SU-DHL-6 (cell line): ENCODE results near the gene COIL.

Source experiments
- H2AFZ ChIP-seq: fragments of 200-600 bp; sonication (generic); 2 replicates; pipeline ENCODE4 v1.6.1; 2014; ENCODE audit warnings: low read depth, mild to moderate bottlenecking, moderate library complexity, mixed read lengths, antibody characterized with exemption, low read length; ENCODE audit not compliant: severe bottlenecking
- H3F3A ChIP-seq: fragments of 200-600 bp; shearing (Covaris generic); 2 replicates; pipeline ENCODE4 v1.6.0; 2016; ENCODE audit warnings: antibody characterized with exemption, mild to moderate bottlenecking; ENCODE audit not compliant: insufficient read depth
- H3K27ac ChIP-seq: fragments of 200-600 bp; sonication (generic); 2 replicates; pipeline ENCODE4 v1.5.1; 2016; ENCODE audit warnings: low read depth, mild to moderate bottlenecking, low read length, moderate library complexity, mixed read lengths
- H3K27me3 ChIP-seq: fragments of 200-600 bp; sonication (generic), shearing (Covaris generic); 2 replicates; pipeline ENCODE4 v1.6.0; 2014; ENCODE audit warnings: mild to moderate bottlenecking, low read length
- H3K36me3 ChIP-seq: fragments of 200-600 bp; sonication (generic); 2 replicates; pipeline ENCODE4 v1.6.1; 2014; ENCODE audit warnings: mild to moderate bottlenecking, low read length, mixed read lengths
- H3K4me2 ChIP-seq: fragments of 300-600, 200-600 bp; shearing (Covaris generic), sonication (generic); 2 replicates; pipeline ENCODE4 v1.6.0; 2014; ENCODE audit warnings: low read length, low read depth, mild to moderate bottlenecking; ENCODE audit not compliant: poor library complexity, severe bottlenecking
- H3K4me3 ChIP-seq: fragments of 200-600 bp; sonication (generic); 2 replicates; pipeline ENCODE4 v1.5.1; 2014; ENCODE audit warnings: antibody characterized with exemption, low read length, mild to moderate bottlenecking, mixed read lengths; ENCODE audit not compliant: insufficient read depth, poor library complexity, severe bottlenecking
- H3K79me2 ChIP-seq: fragments of 200-600 bp; sonication (generic); 2 replicates; pipeline ENCODE4 v1.6.1; 2014; ENCODE audit warnings: mild to moderate bottlenecking, low read length, moderate library complexity; ENCODE audit not compliant: insufficient read depth
- H3K9ac ChIP-seq: fragments of 200-600 bp; sonication (generic); 2 replicates; pipeline ENCODE4 v1.7.0; 2014; ENCODE audit warnings: mild to moderate bottlenecking, low read length
- H3K9me2 ChIP-seq: fragments of 200-600 bp; sonication (generic); replicated peaks from 2 replicates; pipeline ENCODE4 v1.6.1; 2014; ENCODE audit warnings: low read length; ENCODE audit not compliant: insufficient read depth
- H3K9me3 ChIP-seq: fragments of 200-600 bp; sonication (generic); 2 replicates; pipeline ENCODE4 v1.6.1; 2014; ENCODE audit warnings: low read length, mixed read lengths; ENCODE audit not compliant: insufficient read depth
- H4K20me1 ChIP-seq: fragments of 200-600 bp; sonication (generic); 2 replicates; pipeline ENCODE4 v1.6.1; 2014; ENCODE audit warnings: low read depth, mild to moderate bottlenecking, antibody characterized with exemption, low read length, moderate library complexity, mixed read lengths
- CTCF ChIP-seq: fragments of 200-600 bp; sonication (generic); IDR thresholded peaks from one replicate; pipeline ENCODE4 v1.5.1; 2017; ENCODE audit warnings: antibody characterized with exemption, mild to moderate bottlenecking, low read length, moderate library complexity; ENCODE audit not compliant: insufficient read depth, poor library complexity, severe bottlenecking
- EZH2phosphoT487 ChIP-seq: fragments of 200-600 bp; sonication (generic), shearing (Covaris generic); conservative IDR thresholded peaks from 2 replicates; pipeline ENCODE4 v1.6.1; 2018; ENCODE audit warnings: mild to moderate bottlenecking, antibody characterized with exemption, low read length, moderate library complexity, mixed read lengths

The COIL gene

DNA sequence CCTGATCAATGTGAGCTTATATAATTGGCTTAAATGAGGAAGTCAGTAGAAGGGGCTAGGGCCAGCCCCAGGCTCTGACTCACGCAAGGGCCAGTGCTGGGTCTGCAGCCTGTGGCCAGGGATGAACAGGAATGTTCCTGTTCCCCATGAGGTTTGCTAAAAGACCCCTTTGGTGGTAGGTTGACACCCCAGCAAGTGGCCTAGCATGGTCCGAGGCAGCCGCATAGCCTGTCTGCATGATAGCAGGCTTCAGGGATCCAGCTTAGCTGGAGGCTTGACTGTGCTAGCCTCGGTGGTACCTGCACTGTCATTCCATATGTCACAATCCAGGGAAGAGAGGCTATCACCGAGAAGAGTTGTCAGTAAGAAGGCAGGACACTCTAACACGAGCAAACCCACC lies 70.5 kb downstream of the COIL start:
- H3K4me3 ChIP-seq: no peak overlapping the region
- TF ChIP-seq CTCF (no peak), EZH2phosphoT487 (no peak)
- no peaks in the 10 kb centered on the region for H3K79me2 ChIP-seq
- H3F3A ChIP-seq: no peaks in the 10 kb centered on the region
- H3K4me2 ChIP-seq: no peak overlapping the region
- no peak overlapping the region for H3K9ac ChIP-seq
- no peaks in the 10 kb centered on the region for H3K27me3 ChIP-seq
- H3K9me2 ChIP-seq: no peaks in the 10 kb centered on the region
- peaks cover 17% of the 10 kb centered on the region; the same call in 1 of the 2 replicates for H3K36me3 ChIP-seq
- H3K27ac ChIP-seq: no peak overlapping the region
- H4K20me1 ChIP-seq: no peaks in the 10 kb centered on the region
- H2AFZ ChIP-seq: no peak overlapping the region
- peaks cover 7% of the 10 kb centered on the region; the same call in 1 of the 2 replicates for H3K9me3 ChIP-seq
